BJ (cell line): ENCODE measurements around the gene ASPDH. TPM values are rescaled to one million over a fixed set of nuclear protein-coding genes. Genes with fewer than 3 reads are reported as not detected.

Source experiments
- CTCF ChIA-PET: fragments of 350-600 bp; formaldehyde crosslinking; extraction: SDS; loops from one replicate; lab custom pipeline; 2021; ENCODE audit warnings: antibody characterized with exemption, inconsistent platforms; lab: Yijun Ruan, JAX
- POLR2A ChIA-PET: fragments of 300-600 bp; sonication (Branson Sonifier 250); formaldehyde crosslinking; extraction: SDS; loops from one replicate; lab custom pipeline; 2021; ENCODE audit warnings: antibody characterized with exemption; lab: Charles Lee
- DNase-seq: peaks from one replicate; pipeline ENCODE4 v3.0.0-alpha.2; 2011; ENCODE audit warnings: low read depth
- H3K27me3 ChIP-seq: 2 replicates; pipeline ENCODE4 v1.6.0; 2011; ENCODE audit warnings: low read length; ENCODE audit not compliant: control insufficient read depth, insufficient read depth
- H3K36me3 ChIP-seq: 2 replicates; pipeline ENCODE4 v1.5.1; 2011; ENCODE audit warnings: low read length; ENCODE audit not compliant: control insufficient read depth, insufficient read depth
- H3K4me3 ChIP-seq: 2 replicates; pipeline ENCODE4 v1.5.1; 2011; ENCODE audit warnings: low read depth, mild to moderate bottlenecking, control low read depth, low read length
- CTCF ChIP-seq: IDR thresholded peaks from 2 replicates; pipeline ENCODE4 v1.5.1; 2011; ENCODE audit warnings: low read depth, mild to moderate bottlenecking, control low read depth, inconsistent platforms, low read length, moderate library complexity; ENCODE audit not compliant: insufficient read depth
- polyA plus RNA-seq: library from polyadenylated mRNA; depleted of rRNA; stranded (reverse); fragments of >200 nt; gene quantifications from 2 replicates; pipeline ENCODE4 v1.2.3, GENCODE V29; 2011

ASPDH gene
- polyA plus RNA-seq, 1 experiment: not detected

- POLR2A ChIA-PET: no interaction called here
- Histone ChIP-seq H3K27me3 (peaks cover 19% of the 10 kb centered on the region), H3K4me3 (no peak overlapping the region), H3K36me3 (no peaks in the 10 kb centered on the region)
- CTCF ChIA-PET: no interaction called here
- TF ChIP-seq CTCF: no peak
- DNase-seq: no peak
These were observed 21.2 kb downstream of the ASPDH start for GRCh38 chr19:50492303-50493052.

- Histone ChIP-seq H3K4me3 (no peak overlapping the region), H3K27me3 (peaks cover 23% of the 10 kb centered on the region), H3K36me3 (no peaks in the 10 kb centered on the region)
- CTCF ChIA-PET: no interaction called here
- POLR2A ChIA-PET: no interaction called here
- DNase-seq: no peak
- TF ChIP-seq CTCF: no peak
These were observed 22.7 kb downstream of the ASPDH start for GRCh38 chr19:50490991-50491472.

- Histone ChIP-seq H3K4me3 (no peak overlapping the region), H3K27me3 (peaks cover 23% of the 10 kb centered on the region), H3K36me3 (peaks cover under 1% of the 10 kb centered on the region; the same call in 1 of the 2 replicates)
- CTCF ChIA-PET: no interaction called here
- TF ChIP-seq CTCF: no peak
- POLR2A ChIA-PET: no interaction called here
- no peak for DNase-seq
These were observed 23.3 kb downstream of the ASPDH start for GRCh38 chr19:50490411-50490811.

- Histone ChIP-seq H3K27me3 (peaks cover 23% of the 10 kb centered on the region), H3K4me3 (no peak overlapping the region), H3K36me3 (peaks cover 3% of the 10 kb centered on the region)
- TF ChIP-seq CTCF: no peak
- POLR2A ChIA-PET: no interaction called here
- CTCF ChIA-PET: interaction anchor here (0.6 kb wide), 1 partner anchor 251 kb away, joined by 3 read pairs; no protein-coding TSS in a partner anchor
- DNase-seq: no peak
These were observed 24.2 kb downstream of the ASPDH start for GRCh38 chr19:50489461-50490011.
